GM18951 (cell line): ENCODE measurements around the gene BSG.

Experiments used
- POLR2A ChIP-seq: IDR thresholded peaks from 4 replicates; pipeline ENCODE4 v1.6.1; 2011; ENCODE audit warnings: mild to moderate bottlenecking; ENCODE audit not compliant: insufficient read length, insufficient read depth; ENCODE audit errors: extremely low read depth
- in situ Hi-C: fragments of 300-500 bp; cut with MboI; formaldehyde crosslinking; loops from one replicate; pipeline ENCODE4 v1.12.0; 2022; ENCODE audit warnings: low sequenced_read_pairs, mixed read lengths, inconsistent platforms; ENCODE audit not compliant: unreplicated experiment

Gene BSG

DNA sequence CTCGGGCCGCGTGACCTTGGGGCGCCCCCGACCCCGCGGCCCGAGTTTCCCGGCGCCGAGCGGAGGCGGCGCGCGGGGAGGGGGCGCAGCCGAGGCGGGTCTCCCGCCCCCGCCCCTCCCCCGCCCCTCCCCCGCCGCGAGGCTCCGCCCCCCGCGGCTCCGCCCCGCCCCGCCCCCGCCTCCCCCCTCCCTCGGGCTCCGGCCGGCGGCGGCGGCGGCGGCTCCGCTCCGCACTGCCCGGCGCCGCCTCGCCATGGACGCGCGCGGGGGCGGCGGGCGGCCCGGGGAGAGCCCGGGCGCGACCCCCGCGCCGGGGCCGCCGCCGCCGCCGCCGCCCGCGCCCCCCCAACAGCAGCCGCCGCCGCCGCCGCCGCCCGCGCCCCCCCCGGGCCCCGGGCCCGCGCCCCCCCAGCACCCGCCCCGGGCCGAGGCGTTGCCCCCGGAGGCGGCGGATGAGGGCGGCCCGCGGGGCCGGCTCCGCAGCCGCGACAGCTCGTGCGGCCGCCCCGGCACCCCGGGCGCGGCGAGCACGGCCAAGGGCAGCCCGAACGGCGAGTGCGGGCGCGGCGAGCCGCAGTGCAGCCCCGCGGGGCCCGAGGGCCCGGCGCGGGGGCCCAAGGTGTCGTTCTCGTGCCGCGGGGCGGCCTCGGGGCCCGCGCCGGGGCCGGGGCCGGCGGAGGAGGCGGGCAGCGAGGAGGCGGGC is 17.4 kb downstream of the BSG start, which contains the start of gene HCN2:
TSS of gene HCN2 (plus strand) at position 189 of the 703 bp plus-strand sequence. CDS start at position 254, 65 bp downstream.
- TF ChIP-seq POLR2A = no peak
- in situ Hi-C loops = loop anchor here (25.0 kb wide), 1 partner anchor 147 kb away; no protein-coding TSS in a partner anchor

DNA sequence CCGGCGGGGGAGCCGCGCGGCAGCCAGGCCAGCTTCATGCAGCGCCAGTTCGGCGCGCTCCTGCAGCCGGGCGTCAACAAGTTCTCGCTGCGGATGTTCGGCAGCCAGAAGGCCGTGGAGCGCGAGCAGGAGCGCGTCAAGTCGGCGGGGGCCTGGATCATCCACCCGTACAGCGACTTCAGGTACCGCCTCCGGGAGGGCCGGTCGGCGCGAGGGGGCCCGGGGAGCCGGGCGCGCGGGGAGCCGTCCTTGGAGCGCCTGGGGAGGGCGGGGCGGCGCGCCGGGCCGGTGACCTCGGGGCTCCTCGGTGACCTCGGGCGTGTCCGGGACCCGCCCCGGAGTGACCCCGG is 18.0 kb downstream of the BSG start:
- in situ Hi-C loops = loop anchor here (25.0 kb wide), 1 partner anchor 147 kb away; no protein-coding TSS in a partner anchor
- TF ChIP-seq POLR2A = no peak

DNA sequence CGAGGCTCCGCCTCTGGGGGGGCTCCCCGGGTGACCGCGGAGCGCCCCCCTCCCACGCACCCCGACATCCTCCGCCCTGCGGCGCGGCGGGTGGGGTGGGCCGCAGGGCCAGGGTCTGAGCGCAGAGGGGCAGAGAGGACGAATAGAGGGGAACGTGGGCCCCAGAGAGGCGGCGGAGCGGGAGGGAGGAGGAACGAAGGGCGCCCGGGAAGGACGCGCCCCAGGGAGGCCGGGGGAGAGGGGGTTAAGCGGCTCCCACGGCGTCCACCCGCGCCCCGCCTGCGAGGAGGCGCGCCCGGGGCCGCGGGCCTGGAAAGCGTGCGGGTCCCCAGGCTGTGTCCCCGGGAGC is 18.3 kb downstream of the BSG start:
- in situ Hi-C loops = loop anchor here (25.0 kb wide), 1 partner anchor 147 kb away; no protein-coding TSS in a partner anchor
- no peak for TF ChIP-seq POLR2A

DNA sequence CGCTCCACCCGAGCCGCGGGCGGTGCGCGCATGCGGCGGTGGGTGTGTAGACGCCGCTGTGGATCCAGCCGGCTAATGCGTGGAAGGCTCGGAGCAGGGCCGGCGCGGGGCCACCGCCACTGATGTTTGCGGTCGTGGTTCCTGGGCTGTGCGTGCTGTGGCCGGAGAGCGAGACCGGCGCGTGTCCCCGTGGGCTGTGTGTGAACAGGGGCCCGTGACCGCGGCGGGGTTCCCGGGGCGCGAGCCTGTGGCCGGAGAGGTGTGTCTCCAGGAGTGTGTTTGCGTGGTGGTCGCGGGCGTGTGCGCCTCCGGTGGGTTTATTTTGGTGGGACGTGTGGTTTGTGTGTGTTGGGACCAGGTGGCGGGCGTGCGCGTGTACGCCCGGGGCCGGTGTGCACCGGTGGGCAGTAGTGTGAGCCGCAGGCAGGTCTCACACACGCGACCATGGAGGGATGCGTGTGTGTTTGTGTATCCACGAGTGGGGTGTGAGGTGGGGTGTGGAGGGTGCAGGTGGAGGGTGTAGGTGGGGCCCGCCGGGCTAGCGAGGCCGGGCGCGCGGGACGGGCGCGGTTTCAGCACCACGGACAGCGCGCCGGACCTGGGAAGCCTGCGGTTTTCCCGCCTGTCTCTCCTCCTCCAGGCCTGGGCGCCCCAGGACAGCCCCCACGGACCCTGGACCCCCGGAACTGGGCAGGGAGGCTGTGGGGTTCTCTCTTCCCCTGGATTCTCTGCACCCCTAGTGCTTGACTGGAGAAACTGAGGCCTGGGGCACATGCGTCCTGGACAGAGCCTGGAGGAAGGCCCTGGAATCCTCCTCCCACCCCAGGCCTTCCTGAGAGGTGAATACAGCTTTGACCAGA is 18.9 kb downstream of the BSG start:
- no peak for TF ChIP-seq POLR2A
- in situ Hi-C loops = loop anchor here (25.0 kb wide), 1 partner anchor 146 kb away; no protein-coding TSS in a partner anchor

DNA sequence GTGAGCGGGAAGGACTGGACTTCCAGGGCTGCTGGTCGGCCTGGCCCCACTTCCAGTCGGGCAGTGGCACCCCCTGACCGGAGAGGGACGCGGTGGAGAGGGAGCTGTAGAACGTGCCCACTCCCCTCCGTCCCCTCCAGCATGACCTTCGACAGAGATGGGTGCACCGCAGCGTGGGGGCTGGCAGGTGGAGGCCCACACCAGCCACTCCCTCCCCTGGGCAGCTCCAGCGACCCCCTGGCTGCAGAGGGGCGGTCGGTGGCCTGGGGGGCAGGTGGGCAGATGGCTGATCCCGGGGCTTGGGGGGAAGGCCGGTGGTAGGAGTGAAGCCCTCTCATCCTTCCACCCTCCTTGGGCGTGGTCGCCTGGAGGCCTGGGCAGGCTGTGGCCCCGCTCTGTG is 19.7 kb downstream of the BSG start:
- in situ Hi-C loops = loop anchor here (25.0 kb wide), 1 partner anchor 145 kb away; no protein-coding TSS in a partner anchor
- TF ChIP-seq POLR2A = no peak

DNA sequence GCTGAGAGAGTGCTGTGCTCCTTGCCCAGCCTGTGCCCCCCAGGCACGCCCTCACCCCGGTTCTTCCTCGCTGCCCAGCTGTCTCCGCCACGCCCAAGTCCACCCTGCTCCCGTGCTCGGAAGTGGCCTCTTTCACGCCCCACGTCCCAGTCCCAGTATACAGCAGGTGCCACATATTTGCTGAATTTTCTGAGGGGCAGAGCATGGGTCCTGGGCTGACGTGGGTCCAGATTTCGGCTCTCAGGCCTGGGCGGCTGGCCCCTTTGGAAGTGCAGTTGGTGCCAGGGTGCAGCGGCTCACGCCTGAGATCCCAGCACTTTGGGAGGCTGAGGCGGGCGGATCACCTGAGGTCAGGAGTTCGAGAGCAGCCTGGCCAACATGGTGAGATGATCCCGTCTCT is 20.7 kb downstream of the BSG start:
- no peak for TF ChIP-seq POLR2A
- in situ Hi-C loops = loop anchor here (25.0 kb wide), 1 partner anchor 144 kb away; no protein-coding TSS in a partner anchor

DNA sequence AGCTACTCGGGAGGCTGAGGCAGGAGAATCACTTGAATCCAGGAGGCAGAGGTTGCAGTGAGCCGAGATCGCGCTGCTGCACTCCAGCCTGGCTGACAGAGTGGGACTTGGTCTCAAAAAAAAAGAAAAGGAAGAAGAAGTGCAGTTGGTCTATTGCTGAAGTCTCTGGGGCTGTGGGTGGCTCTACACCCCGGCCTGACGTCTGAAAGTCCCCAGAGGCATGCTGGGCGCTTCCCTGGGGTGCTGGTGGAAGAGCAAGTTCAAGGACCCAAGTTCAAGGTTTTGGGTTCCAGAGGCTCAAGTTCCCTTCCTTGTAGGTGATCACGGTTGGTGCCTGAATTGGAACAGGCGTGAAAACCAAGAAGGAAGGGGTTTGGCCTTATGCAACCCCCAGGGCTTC is 21.1 kb downstream of the BSG start:
- in situ Hi-C loops = loop anchor here (25.0 kb wide), 1 partner anchor 144 kb away; no protein-coding TSS in a partner anchor
- TF ChIP-seq POLR2A = no peak

DNA sequence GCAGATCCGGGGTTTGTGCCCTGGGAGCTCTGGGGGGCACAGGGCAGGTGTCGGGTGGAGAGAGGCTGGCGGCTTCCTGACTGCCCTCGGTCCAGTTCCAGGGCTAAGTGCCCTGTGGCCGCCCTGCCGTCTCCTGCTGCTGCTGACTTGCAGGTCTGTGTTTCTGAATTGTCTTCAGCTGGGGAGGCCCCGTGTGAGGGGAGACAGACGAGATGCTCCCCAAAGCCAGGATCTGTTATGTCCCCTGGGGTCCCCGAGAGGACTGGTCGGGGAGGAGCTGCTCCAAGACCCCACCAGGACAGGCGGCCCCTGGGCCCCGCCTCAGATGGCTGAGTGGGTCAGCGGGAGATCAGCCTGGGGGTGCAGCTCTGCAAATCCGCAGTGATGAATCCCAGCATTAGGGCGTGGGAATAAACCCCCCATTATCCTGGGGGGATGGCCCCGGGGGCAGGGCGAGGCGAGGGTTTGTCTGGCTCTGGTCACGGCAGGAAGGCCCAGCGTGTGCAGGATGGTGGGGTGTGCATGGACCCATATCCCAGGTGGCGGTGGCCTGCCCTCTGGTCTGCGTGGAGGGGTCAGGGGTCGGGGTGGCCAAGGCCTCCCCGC is 22.0 kb downstream of the BSG start:
- TF ChIP-seq POLR2A = no peak
- in situ Hi-C loops = loop anchor here (25.0 kb wide), 1 partner anchor 143 kb away; no protein-coding TSS in a partner anchor

DNA sequence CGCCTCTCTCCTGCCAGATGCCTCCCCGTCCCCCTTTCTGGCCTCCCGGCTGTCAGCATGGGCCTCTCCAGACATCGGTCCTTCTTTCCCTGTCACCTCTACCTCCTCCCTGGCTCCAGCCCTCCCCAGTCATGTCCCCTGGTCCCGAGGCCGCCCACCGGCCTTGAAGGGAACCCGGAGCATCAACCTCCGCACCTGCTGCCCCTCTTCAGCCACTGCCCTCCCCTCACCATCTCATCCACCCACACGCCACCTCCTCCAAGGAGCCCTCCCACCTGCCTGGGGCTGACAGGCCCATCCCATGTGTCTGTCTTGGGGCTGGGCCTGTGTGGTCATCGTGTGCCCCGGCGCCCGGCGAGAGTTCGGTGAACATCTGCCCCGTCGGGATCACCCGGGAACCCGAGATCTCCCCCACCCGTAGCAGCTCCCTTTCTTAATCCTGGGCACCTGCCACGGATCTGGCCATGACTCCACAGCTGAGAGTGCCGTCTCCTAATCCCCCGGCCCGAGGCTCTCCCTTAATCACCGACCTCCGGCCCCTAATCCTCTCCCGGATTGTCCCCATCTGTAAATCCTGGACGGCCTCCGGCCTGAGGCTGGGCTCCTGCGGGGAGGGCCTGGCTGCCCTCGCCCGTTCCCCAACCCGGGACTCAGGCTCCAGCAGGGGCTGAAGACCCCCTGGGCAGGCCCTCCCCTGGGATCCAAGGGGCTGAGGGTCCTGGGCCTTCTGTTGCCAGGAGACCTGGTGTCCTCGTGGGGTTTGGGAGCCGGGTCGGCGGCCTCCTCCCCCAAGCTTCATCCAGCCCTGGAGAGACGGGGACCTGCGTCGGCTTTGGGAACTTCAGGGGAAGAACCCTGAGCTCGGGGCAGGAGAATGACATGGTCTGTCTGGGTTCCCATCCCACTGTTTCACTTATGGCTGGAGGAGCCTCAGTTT is 23.2 kb downstream of the BSG start:
- in situ Hi-C loops = loop anchor here (25.0 kb wide), 1 partner anchor 142 kb away; no protein-coding TSS in a partner anchor
- TF ChIP-seq POLR2A = no peak

DNA sequence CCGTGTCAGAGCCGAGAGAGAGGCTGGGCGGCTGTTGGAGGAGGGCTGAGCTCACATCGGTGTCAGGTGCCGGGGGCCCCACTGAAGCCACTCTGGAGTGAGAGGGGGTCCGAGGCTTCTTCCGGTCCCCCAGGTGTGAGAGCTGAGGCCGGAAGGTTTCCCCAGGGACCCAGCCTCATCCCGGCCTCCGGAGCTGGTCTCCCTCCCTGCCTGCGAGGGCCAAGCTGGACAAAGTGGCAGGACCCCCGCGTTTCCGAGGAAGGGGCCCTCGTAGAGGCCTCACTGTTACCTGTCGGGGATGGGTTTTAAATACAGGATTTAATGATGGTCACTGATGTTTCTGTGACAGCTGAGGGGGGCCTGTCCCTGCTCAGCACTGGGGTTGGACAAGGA is 23.9 kb downstream of the BSG start:
- TF ChIP-seq POLR2A = no peak
- in situ Hi-C loops = loop anchor here (25.0 kb wide), 1 partner anchor 141 kb away; no protein-coding TSS in a partner anchor

DNA sequence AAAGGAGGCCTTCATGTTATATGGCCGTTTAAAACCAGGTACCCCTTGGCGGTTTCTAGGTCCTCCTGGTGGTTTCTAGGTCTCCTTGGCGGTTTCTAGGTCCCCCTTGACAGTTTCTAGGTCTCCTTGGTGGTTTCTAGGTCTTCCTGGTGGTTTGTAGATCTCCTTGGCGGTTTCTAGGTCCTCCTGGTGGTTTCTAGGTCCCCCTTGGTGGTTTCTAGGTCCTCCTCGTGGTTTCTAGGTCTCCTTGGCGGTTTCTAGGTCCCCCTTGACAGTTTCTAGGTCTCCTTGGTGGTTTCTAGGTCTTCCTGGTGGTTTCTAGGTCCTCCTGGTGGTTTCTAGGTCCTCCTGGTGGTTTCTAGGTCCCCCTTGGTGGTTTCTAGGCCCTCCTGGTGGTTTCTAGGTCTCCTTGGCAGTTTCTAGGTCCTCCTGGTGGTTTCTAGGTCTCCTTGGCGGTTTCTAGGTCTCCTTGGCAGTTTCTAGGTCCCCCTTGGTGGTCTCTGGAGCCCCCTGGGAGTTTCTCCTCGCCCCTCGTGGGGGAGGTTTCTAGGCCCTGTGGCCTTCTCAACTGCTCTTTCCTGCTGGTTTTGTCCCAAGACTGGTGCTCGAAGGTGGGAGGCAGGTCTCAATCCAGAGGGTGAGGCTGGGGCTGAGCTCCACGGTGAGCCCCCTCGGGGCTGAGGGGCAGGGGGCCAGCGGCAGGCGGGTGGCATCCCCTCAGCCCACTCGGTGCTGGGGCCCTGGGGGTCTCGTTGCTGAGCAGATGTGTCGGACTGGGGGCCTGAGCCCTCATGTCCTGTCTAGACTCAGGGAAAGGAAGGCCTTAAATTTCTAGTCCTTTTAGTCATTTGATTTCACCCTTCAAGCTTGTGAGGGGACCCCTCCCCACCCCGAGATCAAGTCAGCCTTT is 25.3 kb downstream of the BSG start:
- TF ChIP-seq POLR2A = no peak
- in situ Hi-C loops = loop anchor here (25.0 kb wide), 1 partner anchor 140 kb away; no protein-coding TSS in a partner anchor
